Vagina (tissue), 2 donors: ENCODE data around the gene NUCB1.
"Not testable (repeated sequence)": the region's sequence is repeated elsewhere in the genome, so short reads cannot be mapped to it uniquely, and the experiment has no call there.

Experiments
- CTCF ChIP-seq, 3 experiments: fragments of 450-650 bp in 2 of 3; fragments of 200-600 bp in 1 of 3; sonication (generic) in 1 of 3; IDR thresholded peaks; one replicate each; pipeline ENCODE4 v1.5.1; 2017 to 2019; ENCODE audit warnings: antibody characterized with exemption in 3 of 3, mild to moderate bottlenecking in 2 of 3, moderate library complexity in 2 of 3
- POLR2AphosphoS5 ChIP-seq, 2 donors: sonication (generic); formaldehyde crosslinking; IDR thresholded peaks; one replicate each; pipeline ENCODE4 v1.9.0; 2017; ENCODE audit warnings: antibody characterized with exemption in 2 of 2, mild to moderate bottlenecking in 2 of 2, low read depth in 1 of 2; ENCODE audit not compliant: insufficient read depth in 1 of 2

- not testable (repeated sequence) for TF ChIP-seq CTCF (IDR thresholded peaks at IDR 0.05); POLR2AphosphoS5 (IDR thresholded peaks at IDR 0.05; ENCODE audit: insufficient read depth in 1 of 2, low read depth in 1 of 2)
Measured at GRCh38 chr19:48909424-48910077, 9.4 kb downstream of the NUCB1 start.
